ENCODE results near the gene DNAH8. TPM values are rescaled to one million over a fixed set of nuclear protein-coding genes. Genes with fewer than 3 reads are reported as not detected.

Gene DNAH8
- total RNA-seq, 4 donors from 2014 or later = 0.22 TPM; not detected in 3

DNA sequence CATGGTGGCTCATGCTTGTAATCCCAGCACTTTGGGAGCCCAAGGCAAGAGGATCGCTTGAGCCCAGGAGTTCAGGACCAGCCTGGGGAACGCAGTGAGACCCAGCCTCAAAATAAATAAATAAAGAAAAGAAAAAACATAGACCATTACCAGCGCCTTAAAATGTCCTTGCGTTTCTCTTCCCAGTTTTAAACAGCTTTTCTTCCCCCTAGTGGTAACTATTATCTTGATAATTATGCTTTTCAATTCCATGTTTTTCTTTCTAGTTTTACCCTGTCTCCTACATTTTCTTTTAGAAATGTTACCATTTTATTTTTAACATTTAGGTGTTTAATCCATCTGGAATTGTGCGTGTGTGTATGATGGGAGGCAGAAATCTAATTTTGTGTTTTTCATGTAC is 24.4 kb downstream of the DNAH8 start:
- WGBS, 2 donors = 42 to 48% methylated on average over 5 of the region's 5 CpGs
- Histone ChIP-seq H3K4me3 (no peak overlapping the region), H3K36me3 (no peaks in the 10 kb centered on the region), H3K9me3 (peaks cover 0 to 11% (median 0%) of the 10 kb centered on the region in 4 donors), H3K27ac (no peak overlapping the region), H3K27me3 (no peaks in the 10 kb centered on the region), H3K4me1 (no peaks in the 10 kb centered on the region)
- no peak for DNase-seq (ENCODE audit: low spot score in 2 of 2)
- TF ChIP-seq POLR2A (IDR thresholded peaks at IDR 0.05) = no peak
- no peak for TF ChIP-seq EP300 (IDR thresholded peaks at IDR 0.05)
- peak in 3 of 5 experiments; percentile 9 to 26 (median 16) for TF ChIP-seq CTCF (IDR thresholded peaks at IDR 0.05)

GRCh38 chr6:38749473-38749872 is 34.4 kb downstream of the DNAH8 start:
- Histone ChIP-seq H3K36me3 (no peaks in the 10 kb centered on the region), H3K4me1 (no peaks in the 10 kb centered on the region), H3K4me3 (no peak overlapping the region), H3K9me3 (no peaks in the 10 kb centered on the region), H3K27ac (no peak overlapping the region), H3K27me3 (no peaks in the 10 kb centered on the region)
- 95 to 100% methylated on average over 1 of the region's 1 CpG for WGBS, 2 donors
- DNase-seq (ENCODE audit: low spot score in 2 of 2) = no peak
- TF ChIP-seq EP300 (IDR thresholded peaks at IDR 0.05) (no peak), CTCF (IDR thresholded peaks at IDR 0.05) (no peak), POLR2A (IDR thresholded peaks at IDR 0.05) (no peak)

- no peak for TF ChIP-seq POLR2A (IDR thresholded peaks at IDR 0.05)
- no peak for TF ChIP-seq CTCF (IDR thresholded peaks at IDR 0.05)
- TF ChIP-seq EP300 (IDR thresholded peaks at IDR 0.05) = no peak
- H3K4me1 ChIP-seq = no peaks in the 10 kb centered on the region
- no peak overlapping the region for H3K27ac ChIP-seq
- WGBS, 2 donors = 50 to 55% methylated on average over 1 of the region's 1 CpG
- H3K9me3 ChIP-seq = no peaks in the 10 kb centered on the region
- no peak for DNase-seq (ENCODE audit: low spot score in 2 of 2)
- no peaks in the 10 kb centered on the region for H3K27me3 ChIP-seq
- no peak overlapping the region for H3K4me3 ChIP-seq
- no peaks in the 10 kb centered on the region for H3K36me3 ChIP-seq
These were observed 36.0 kb downstream of the DNAH8 start for GRCh38 chr6:38750968-38751615.

- TF ChIP-seq EP300 (IDR thresholded peaks at IDR 0.05) = no peak
- no peak for TF ChIP-seq CTCF (IDR thresholded peaks at IDR 0.05)
- no peak for TF ChIP-seq POLR2A (IDR thresholded peaks at IDR 0.05)
- Histone ChIP-seq H3K27me3 (no peaks in the 10 kb centered on the region), H3K4me1 (no peaks in the 10 kb centered on the region), H3K4me3 (no peak overlapping the region), H3K27ac (no peak overlapping the region), H3K36me3 (no peaks in the 10 kb centered on the region), H3K9me3 (no peaks in the 10 kb centered on the region)
- DNase-seq (ENCODE audit: low spot score in 2 of 2) = no peak
These were observed 38.6 kb downstream of the DNAH8 start for GRCh38 chr6:38753707-38754106.

DNA sequence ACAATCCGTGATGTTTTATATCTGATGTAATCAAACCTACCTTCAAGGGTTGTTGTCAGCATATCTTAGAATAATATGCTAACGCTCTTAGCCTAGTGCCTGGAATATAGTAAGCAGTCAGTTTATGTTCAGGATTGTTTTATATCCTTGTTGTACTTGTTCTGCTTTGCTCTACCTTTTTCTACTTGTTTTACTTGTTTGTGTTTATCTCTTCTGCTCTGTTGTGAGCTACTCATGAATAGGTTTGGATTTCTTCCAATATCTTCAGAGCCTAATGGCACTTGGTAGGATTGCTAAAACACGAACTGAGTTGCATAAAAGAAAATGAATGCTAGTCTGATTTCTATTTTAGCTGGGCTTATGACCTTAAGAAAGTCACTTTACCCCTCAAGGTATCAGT is 40.1 kb downstream of the DNAH8 start:
- H3K4me3 ChIP-seq = no peak overlapping the region
- H3K4me1 ChIP-seq = no peaks in the 10 kb centered on the region
- no peak for DNase-seq (ENCODE audit: low spot score in 2 of 2)
- peaks cover 0 to 2% (median 0%) of the 10 kb centered on the region in 4 donors for H3K9me3 ChIP-seq
- WGBS, 2 donors = 64 to 70% methylated on average over 3 of the region's 3 CpGs
- H3K36me3 ChIP-seq = no peaks in the 10 kb centered on the region
- TF ChIP-seq POLR2A (IDR thresholded peaks at IDR 0.05) (no peak), CTCF (IDR thresholded peaks at IDR 0.05) (no peak), EP300 (IDR thresholded peaks at IDR 0.05) (no peak)
- no peaks in the 10 kb centered on the region for H3K27me3 ChIP-seq
- H3K27ac ChIP-seq = no peak overlapping the region

Data from tibial nerve (tissue), 4 donors.